ENCODE measurements around the gene EPHB2. TPM values are rescaled to one million over a fixed set of nuclear protein-coding genes. Genes with fewer than 3 reads are reported as not detected.

EPHB2 gene
- total and polyA plus RNA-seq, 2 donors (not counting 3 experiments of a cell fraction or from before 2014, with no cell fraction given), result 50.8 to 69.1 TPM

DNA sequence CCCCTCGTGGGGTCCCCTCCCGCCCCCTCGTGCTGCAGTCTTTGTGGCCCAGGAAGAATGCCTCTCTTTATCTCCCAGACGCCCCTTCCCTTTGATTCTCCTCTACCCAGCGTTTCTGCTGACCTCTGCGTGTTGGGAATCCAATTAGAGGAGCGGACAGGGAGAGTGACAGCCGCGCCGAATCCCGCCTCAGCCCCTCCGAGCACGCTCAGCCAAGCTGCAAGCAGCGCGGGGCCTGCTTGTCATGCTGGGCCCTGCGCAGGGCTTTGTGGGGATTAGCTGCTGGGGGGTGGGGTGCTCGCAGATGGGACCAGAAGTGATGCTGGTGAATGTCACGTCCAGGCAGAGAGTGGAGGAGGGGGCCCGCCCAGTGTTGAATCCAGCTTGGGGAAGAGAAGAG, 91.1 kb downstream of the EPHB2 start:
- Histone ChIP-seq H3K36me3 (ENCODE audit: control insufficient read depth in 2 of 2, extremely low read depth in 1 of 2, insufficient read depth in 2 of 2, low read length in 2 of 2) (no peaks in the 10 kb centered on the region), H2AFZ (ENCODE audit: low read depth, low read length) (no peak overlapping the region), H3K4me1 (ENCODE audit: control insufficient read depth, extremely low read depth, insufficient read depth, low read length) (peaks cover 2% of the 10 kb centered on the region), H3K9me1 (replicated peaks; ENCODE audit: control insufficient read depth, extremely low read depth, insufficient read depth, low read length) (no peaks in the 10 kb centered on the region), H3K4me3 (replicated peaks in 1 of 3; ENCODE audit: insufficient read depth in 1 of 3, low read depth in 1 of 3, low read length in 3 of 3) (no peak overlapping the region), H3K27me3 (ENCODE audit: control insufficient read depth in 2 of 2, insufficient read depth in 2 of 2, low read length in 2 of 2) (no peaks in the 10 kb centered on the region), H3K4me2 (ENCODE audit: insufficient read depth, low read length) (no peak overlapping the region), H4K20me1 (replicated peaks; ENCODE audit: control insufficient read depth, extremely low read depth, insufficient read depth, low read length) (no peaks in the 10 kb centered on the region), H3K9ac (replicated peaks; ENCODE audit: extremely low read depth, insufficient read depth, low read length) (no peak overlapping the region), H3K9me3 (replicated peaks; ENCODE audit: control insufficient read depth, insufficient read depth, low read length) (no peaks in the 10 kb centered on the region), H3K27ac (ENCODE audit: insufficient read depth, low read depth, low read length) (no peak overlapping the region), H3K79me2 (ENCODE audit: control insufficient read depth, insufficient read depth, low read length) (no peaks in the 10 kb centered on the region)
- no peak for FAIRE-seq
- ChIA-PET POLR2A (no interaction called here), CTCF (interaction anchor here (0.9 kb wide), 1 partner anchor 97 kb away, joined by 3 read pairs; no protein-coding TSS in a partner anchor)
- TF ChIP-seq GATA2 (IDR thresholded peaks at IDR 0.05; ENCODE audit: insufficient read depth, insufficient read length, low read depth, low read length), result no peak
- TF ChIP-seq MYC (IDR thresholded peaks at IDR 0.05; ENCODE audit: low read depth, low read length), result no peak
- no peak for TF ChIP-seq JUN (IDR thresholded peaks at IDR 0.05; ENCODE audit: borderline replicate concordance, insufficient read depth, insufficient read length, low read depth)
- no peak for TF ChIP-seq EZH2 (IDR thresholded peaks at IDR 0.05; ENCODE audit: borderline replicate concordance, low read depth, low read length, severe bottlenecking)
- TF ChIP-seq, protein P1, sequence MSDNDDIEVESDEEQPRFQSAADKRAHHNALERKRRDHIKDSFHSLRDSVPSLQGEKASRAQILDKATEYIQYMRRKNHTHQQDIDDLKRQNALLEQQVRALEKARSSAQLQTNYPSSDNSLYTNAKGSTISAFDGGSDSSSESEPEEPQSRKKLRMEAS (IDR thresholded peaks at IDR 0.05; ENCODE audit: insufficient read depth, insufficient read length), result no peak
- TF ChIP-seq POLR2AphosphoS5 (IDR thresholded peaks at IDR 0.05; ENCODE audit: insufficient read depth, low read depth, low read length), result no peak
- no peak for TF ChIP-seq FOS (IDR thresholded peaks at IDR 0.05; ENCODE audit: borderline replicate concordance, insufficient read depth, low read length)
- TF ChIP-seq, protein P2, sequence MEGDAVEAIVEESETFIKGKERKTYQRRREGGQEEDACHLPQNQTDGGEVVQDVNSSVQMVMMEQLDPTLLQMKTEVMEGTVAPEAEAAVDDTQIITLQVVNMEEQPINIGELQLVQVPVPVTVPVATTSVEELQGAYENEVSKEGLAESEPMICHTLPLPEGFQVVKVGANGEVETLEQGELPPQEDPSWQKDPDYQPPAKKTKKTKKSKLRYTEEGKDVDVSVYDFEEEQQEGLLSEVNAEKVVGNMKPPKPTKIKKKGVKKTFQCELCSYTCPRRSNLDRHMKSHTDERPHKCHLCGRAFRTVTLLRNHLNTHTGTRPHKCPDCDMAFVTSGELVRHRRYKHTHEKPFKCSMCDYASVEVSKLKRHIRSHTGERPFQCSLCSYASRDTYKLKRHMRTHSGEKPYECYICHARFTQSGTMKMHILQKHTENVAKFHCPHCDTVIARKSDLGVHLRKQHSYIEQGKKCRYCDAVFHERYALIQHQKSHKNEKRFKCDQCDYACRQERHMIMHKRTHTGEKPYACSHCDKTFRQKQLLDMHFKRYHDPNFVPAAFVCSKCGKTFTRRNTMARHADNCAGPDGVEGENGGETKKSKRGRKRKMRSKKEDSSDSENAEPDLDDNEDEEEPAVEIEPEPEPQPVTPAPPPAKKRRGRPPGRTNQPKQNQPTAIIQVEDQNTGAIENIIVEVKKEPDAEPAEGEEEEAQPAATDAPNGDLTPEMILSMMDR (IDR thresholded peaks at IDR 0.05; ENCODE audit: extremely low read depth in 1 of 2, insufficient read depth in 1 of 2, low read depth in 1 of 2, low read length in 2 of 2), result no peak
- no peak for TF ChIP-seq POLR2A (IDR thresholded peaks at IDR 0.05; ENCODE audit: low read depth, low read length)
- no TSS peak for BruUV-seq (replicated peaks)
- dilution Hi-C loops (cut with MboI; ENCODE audit: extremely low pct_ligation_motif_present, low sequenced_read_pairs) (no loop called here), intact Hi-C loops (cut with micrococcal nuclease) (no loop called here)
- no peak for DNase-seq (ENCODE audit: low read depth, low spot score)
